Prostate gland (tissue), 2 donors: Measurements from ENCODE around the gene DRC3.

ENCODE experiments used
- POLR2A ChIP-seq: fragments of 450-650 bp; IDR thresholded peaks from one replicate; pipeline ENCODE4 v1.6.1; 2016; ENCODE audit warnings: antibody characterized with exemption, mild to moderate bottlenecking
- POLR2AphosphoS5 ChIP-seq: sonication (generic); formaldehyde crosslinking; IDR thresholded peaks from one replicate; pipeline ENCODE4 v1.6.1; 2017; ENCODE audit warnings: antibody characterized with exemption
- TF ChIP-seq, protein P1 (sequence below), 4 experiments: fragments of 200-600 bp in 2 of 4; fragments of 450-650 bp in 2 of 4; sonication (generic) in 2 of 4; IDR thresholded peaks; 1 replicate in 3 of 4; 2 replicates in 1 of 4; pipeline ENCODE4 v1.5.1; 2016 to 2019; ENCODE audit warnings: antibody characterized with exemption in 4 of 4, mild to moderate bottlenecking in 2 of 4, moderate library complexity in 2 of 4

DNA sequence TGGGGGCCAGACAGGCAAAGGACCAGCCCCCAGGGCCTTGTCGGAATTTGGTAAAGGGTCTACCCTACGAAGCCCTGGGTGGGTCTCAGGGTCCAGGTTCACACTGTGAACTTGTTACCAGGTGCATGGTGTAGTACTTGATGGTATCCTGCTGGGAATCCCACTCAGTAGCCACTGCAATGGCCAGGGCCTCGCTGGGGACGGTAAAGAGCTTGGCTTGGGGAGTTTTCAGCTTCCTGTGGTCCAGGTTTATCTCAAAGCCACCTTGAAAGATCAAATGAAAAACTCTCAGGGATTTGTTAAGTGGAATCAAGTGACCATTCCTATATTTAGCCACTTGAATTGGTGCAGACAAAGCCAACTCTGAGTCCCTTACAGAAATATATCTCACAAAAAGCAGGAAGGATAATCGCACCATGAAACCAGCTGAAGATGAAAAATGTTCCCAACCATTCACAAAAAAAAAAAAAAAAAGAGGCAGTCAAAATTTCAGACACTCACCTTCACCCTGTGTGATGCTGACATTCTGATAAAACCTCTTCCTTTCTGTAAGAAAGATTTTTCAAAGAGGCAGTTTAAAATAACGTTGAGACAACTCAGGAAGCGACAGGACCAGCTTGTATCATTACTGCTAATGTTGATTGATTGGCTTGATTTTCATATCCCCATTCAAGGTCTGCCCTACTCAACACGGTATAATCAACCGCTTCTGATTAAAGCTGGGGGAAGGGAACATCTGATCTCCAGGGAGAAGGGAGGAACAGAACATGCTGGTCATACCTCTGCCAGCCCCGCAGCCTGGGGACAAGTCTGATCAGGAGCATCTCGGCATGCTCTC lies 55.7 kb downstream of the DRC3 start:
- TF ChIP-seq, protein P1, sequence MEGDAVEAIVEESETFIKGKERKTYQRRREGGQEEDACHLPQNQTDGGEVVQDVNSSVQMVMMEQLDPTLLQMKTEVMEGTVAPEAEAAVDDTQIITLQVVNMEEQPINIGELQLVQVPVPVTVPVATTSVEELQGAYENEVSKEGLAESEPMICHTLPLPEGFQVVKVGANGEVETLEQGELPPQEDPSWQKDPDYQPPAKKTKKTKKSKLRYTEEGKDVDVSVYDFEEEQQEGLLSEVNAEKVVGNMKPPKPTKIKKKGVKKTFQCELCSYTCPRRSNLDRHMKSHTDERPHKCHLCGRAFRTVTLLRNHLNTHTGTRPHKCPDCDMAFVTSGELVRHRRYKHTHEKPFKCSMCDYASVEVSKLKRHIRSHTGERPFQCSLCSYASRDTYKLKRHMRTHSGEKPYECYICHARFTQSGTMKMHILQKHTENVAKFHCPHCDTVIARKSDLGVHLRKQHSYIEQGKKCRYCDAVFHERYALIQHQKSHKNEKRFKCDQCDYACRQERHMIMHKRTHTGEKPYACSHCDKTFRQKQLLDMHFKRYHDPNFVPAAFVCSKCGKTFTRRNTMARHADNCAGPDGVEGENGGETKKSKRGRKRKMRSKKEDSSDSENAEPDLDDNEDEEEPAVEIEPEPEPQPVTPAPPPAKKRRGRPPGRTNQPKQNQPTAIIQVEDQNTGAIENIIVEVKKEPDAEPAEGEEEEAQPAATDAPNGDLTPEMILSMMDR (IDR thresholded peaks at IDR 0.05) = no peak
- TF ChIP-seq POLR2A = no peak
- no peak for TF ChIP-seq POLR2AphosphoS5
